GM13977 (cell line): ENCODE measurements around the gene OBSCN.

ENCODE experiments used
- DNase-seq: peaks from one replicate; pipeline ENCODE4 v3.0.0; 2012; ENCODE audit warnings: low spot score
- CTCF ChIP-seq: IDR thresholded peaks from 2 replicates; pipeline ENCODE4 v1.5.1; 2012; ENCODE audit warnings: mild to moderate bottlenecking, control low read depth; ENCODE audit not compliant: insufficient read depth; ENCODE audit errors: extremely low read depth, missing control alignments
- in situ Hi-C: fragments of 300-500 bp; cut with MboI; formaldehyde crosslinking; loops from one replicate; pipeline ENCODE4 v1.12.0; 2022; ENCODE audit warnings: low sequenced_read_pairs, low pct_unique_long_range_greater_than_20kb, mixed read lengths, inconsistent platforms; ENCODE audit not compliant: unreplicated experiment

The OBSCN gene

GRCh38 chr1:228161866-228162265 is 46.0 kb upstream of the OBSCN start:
- in situ Hi-C loops, result no loop called here
- TF ChIP-seq CTCF, result no peak
- no peak for DNase-seq

DNA sequence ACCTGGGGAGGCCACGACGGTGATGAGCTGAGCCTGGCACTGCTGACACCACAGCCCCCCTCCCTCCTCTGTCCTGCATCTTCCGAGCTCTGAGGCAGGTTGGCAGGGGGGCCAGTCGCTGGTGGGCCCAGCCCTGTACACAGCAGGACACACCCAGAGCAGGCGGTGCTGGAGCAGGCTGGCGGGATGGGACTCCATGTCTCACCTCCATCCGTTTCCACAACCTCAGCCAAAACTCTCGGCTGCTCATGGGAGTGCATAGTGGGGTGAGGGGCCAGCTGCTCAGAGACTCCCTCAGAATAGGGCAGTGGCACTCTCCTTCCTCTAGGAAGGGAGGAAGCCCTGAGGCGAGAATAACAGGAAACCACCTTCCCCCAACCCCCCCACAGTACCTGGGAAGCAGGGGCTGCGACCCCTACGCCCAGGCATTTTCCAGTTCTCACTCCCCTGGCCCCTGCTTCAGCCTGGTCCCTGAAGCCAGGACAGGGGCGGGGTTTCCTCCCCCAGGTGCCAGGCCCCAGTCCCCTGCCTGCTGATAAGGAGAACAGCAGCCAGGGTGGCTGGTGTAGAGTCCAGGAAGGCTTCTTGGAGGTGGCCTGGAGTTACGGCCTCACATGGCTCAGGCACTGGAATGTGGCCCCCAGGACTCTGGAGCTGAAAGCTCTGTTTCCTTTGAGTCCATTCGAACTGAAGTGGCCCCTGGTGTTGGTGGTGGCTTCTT is 45.4 kb upstream of the OBSCN start:
- DNase-seq, result no peak
- in situ Hi-C loops, result no loop called here
- TF ChIP-seq CTCF, result no peak

GRCh38 chr1:228163007-228163753 is 44.7 kb upstream of the OBSCN start:
- DNase-seq, result no peak
- in situ Hi-C loops, result no loop called here
- TF ChIP-seq CTCF, result no peak

- in situ Hi-C loops, result no loop called here
- no peak for DNase-seq
- TF ChIP-seq CTCF, result no peak
These were observed 43.9 kb upstream of the OBSCN start for GRCh38 chr1:228163776-228164519.

DNA sequence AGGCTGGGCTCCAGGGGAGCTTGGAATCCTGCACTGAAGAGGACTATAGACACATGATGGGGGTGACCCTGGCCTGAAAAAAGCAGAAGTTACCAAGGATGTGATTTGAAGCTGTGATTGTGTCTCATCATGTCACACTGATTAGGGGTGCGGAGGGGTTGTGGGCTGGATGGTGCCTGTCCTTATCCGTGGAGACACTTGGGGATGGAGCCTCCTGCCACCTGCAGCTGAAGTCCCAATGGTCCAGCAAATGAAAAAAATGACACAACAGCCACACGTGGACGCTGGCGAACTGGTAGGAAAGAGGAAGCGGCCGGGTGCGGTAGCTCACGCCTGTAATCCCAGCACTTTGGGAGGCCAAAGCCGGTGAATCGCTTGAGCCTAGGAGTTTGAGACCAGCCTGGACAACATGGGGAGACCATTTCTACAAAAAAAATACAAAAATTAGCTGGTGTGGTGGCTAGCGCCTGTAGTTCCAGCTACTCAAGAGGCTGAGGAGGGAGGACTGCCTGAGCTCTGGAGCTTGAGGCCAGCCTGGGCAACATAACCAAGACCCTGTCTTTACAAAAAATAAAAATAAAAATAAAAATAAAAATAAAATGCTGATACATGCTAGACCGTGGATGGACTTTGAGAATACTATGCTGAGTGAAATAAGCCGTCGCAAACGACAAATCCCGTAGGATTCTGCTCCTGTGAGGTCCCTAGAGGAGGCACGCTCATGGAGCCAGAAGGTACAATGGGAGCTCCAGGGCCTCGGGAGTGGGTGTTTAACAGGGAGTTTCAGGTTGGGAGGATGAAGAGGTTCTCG is 43.1 kb upstream of the OBSCN start:
- no peak for TF ChIP-seq CTCF
- in situ Hi-C loops, result no loop called here

GRCh38 chr1:228165372-228166169 is 42.3 kb upstream of the OBSCN start, which contains the start of gene IBA57:
Gene IBA57 (plus strand): TSS chr1:228165804. CDS start chr1:228165817, 13 bp downstream.
- in situ Hi-C loops, result no loop called here
- peak; percentile 99 for DNase-seq
- TF ChIP-seq CTCF, result peak; percentile 93

More for the DNA sequence above, 43.1 kb upstream of the OBSCN start:
- no peak for DNase-seq
